GM19043 (cell line): ENCODE results near the gene DSEL.

Experiments
- ATAC-seq: cut with Tn5 transposase; IDR thresholded peaks from one replicate; pipeline ENCODE4 v1.9.1; 2021; ENCODE audit warnings: low read depth; ENCODE audit not compliant: unreplicated experiment

DSEL gene

GRCh38 chr18:67504739-67505138 lies 11.8 kb downstream of the DSEL start:
- no peak for ATAC-seq

- no peak for ATAC-seq
These were observed 15.9 kb downstream of the DSEL start for GRCh38 chr18:67500522-67501205.

- no peak for ATAC-seq
These were observed 20.1 kb downstream of the DSEL start for GRCh38 chr18:67496469-67496868.

GRCh38 chr18:67486534-67486933 lies 30.0 kb downstream of the DSEL start:
- ATAC-seq, result no peak

GRCh38 chr18:67485655-67486054 lies 30.9 kb downstream of the DSEL start:
- ATAC-seq, result no peak

GRCh38 chr18:67484458-67484857 lies 32.1 kb downstream of the DSEL start:
- no peak for ATAC-seq

GRCh38 chr18:67483952-67484351 lies 32.6 kb downstream of the DSEL start:
- ATAC-seq, result no peak

- no peak for ATAC-seq
These were observed 33.3 kb downstream of the DSEL start for GRCh38 chr18:67483237-67483636.

- no peak for ATAC-seq
These were observed 38.3 kb downstream of the DSEL start for GRCh38 chr18:67478249-67478648.

GRCh38 chr18:67477522-67477921 lies 39.0 kb downstream of the DSEL start:
- no peak for ATAC-seq

GRCh38 chr18:67476585-67476984 lies 39.9 kb downstream of the DSEL start:
- no peak for ATAC-seq

GRCh38 chr18:67475673-67476072 lies 40.8 kb downstream of the DSEL start:
- ATAC-seq, result no peak

- ATAC-seq, result no peak
These were observed 48.5 kb downstream of the DSEL start for GRCh38 chr18:67468038-67468437.

GRCh38 chr18:67467188-67467587 lies 49.3 kb downstream of the DSEL start:
- ATAC-seq, result no peak

- ATAC-seq, result no peak
These were observed 52.0 kb downstream of the DSEL start for GRCh38 chr18:67464499-67464898.

- ATAC-seq, result no peak
These were observed 52.7 kb downstream of the DSEL start for GRCh38 chr18:67463829-67464228.

- no peak for ATAC-seq
These were observed 59.8 kb downstream of the DSEL start for GRCh38 chr18:67456711-67457110.
